Measurements from ENCODE around the gene ATP6V0A1.

DNA sequence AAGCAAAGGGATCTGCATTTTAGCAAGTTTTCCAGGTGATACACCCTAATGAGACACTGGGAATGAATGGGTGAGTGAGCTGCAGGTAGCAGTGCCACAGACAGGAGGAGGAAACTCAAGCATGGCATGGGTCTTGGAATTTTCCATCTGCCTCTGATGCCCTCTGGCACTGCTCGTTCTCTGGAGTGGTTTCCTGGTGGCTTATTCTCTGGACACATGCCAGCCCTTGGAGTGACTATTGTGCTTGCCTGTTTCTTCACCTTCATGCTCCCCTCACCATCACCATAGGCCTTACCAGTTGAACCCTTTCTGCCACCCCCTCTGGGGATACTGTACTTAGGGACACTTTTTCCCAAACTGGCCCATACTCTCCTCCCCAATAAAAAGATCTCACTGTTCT lies 104.9 kb downstream of the ATP6V0A1 start:
- TF ChIP-seq, protein P1, sequence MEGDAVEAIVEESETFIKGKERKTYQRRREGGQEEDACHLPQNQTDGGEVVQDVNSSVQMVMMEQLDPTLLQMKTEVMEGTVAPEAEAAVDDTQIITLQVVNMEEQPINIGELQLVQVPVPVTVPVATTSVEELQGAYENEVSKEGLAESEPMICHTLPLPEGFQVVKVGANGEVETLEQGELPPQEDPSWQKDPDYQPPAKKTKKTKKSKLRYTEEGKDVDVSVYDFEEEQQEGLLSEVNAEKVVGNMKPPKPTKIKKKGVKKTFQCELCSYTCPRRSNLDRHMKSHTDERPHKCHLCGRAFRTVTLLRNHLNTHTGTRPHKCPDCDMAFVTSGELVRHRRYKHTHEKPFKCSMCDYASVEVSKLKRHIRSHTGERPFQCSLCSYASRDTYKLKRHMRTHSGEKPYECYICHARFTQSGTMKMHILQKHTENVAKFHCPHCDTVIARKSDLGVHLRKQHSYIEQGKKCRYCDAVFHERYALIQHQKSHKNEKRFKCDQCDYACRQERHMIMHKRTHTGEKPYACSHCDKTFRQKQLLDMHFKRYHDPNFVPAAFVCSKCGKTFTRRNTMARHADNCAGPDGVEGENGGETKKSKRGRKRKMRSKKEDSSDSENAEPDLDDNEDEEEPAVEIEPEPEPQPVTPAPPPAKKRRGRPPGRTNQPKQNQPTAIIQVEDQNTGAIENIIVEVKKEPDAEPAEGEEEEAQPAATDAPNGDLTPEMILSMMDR (conservative IDR thresholded peaks at IDR 0.05; ENCODE audit: low read depth, low read length): no peak
- TF ChIP-seq EZH2 (IDR thresholded peaks at IDR 0.05; ENCODE audit: low read length, unreplicated experiment): no peak

Data from PC-3 (cell line).